ENCODE data around the gene MAD1L1. TPM values are rescaled to one million over a fixed set of nuclear protein-coding genes. Genes with fewer than 3 reads are reported as not detected.

The MAD1L1 gene
- total and polyA plus RNA-seq, 8 donors = 21.4 to 58.8 (median 22.5) TPM

DNA sequence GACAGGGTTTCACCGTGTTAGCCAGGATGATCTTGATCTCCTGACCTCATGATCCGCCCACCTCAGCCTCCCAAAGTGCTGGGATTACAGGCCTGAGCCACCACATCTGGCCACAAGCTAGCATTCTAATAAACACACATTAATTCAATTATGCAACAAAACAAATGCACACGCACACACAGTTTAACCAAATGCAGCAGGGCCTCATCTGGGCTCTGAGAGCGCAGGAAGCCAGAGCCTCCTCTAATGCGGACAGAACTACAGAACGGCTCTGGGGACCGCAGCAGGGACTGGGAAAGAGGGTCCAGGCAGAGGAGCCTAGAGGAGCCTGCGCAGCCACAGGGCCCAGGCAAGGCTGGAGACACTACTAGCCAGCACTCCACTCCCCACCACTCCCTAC lies 3.8 kb downstream of the MAD1L1 start:
- Histone ChIP-seq H3K4me3 (no peak overlapping the region), H3K9me3 (no peaks in the 10 kb centered on the region), H3K27ac (no peak overlapping the region), H3K4me1 (peaks cover 12 to 24% of the 10 kb centered on the region in 2 donors), H3K27me3 (no peaks in the 10 kb centered on the region), H3K36me3 (peaks cover 0 to 65% of the 10 kb centered on the region in 2 donors)
- TF ChIP-seq, protein P1, sequence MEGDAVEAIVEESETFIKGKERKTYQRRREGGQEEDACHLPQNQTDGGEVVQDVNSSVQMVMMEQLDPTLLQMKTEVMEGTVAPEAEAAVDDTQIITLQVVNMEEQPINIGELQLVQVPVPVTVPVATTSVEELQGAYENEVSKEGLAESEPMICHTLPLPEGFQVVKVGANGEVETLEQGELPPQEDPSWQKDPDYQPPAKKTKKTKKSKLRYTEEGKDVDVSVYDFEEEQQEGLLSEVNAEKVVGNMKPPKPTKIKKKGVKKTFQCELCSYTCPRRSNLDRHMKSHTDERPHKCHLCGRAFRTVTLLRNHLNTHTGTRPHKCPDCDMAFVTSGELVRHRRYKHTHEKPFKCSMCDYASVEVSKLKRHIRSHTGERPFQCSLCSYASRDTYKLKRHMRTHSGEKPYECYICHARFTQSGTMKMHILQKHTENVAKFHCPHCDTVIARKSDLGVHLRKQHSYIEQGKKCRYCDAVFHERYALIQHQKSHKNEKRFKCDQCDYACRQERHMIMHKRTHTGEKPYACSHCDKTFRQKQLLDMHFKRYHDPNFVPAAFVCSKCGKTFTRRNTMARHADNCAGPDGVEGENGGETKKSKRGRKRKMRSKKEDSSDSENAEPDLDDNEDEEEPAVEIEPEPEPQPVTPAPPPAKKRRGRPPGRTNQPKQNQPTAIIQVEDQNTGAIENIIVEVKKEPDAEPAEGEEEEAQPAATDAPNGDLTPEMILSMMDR (IDR thresholded peaks at IDR 0.05) = no peak
- DNase-seq (peak in 1 of 4 donors; percentile 64), ATAC-seq (no peak)
- intact Hi-C loops (cut with DNase I) = no loop called here

DNA sequence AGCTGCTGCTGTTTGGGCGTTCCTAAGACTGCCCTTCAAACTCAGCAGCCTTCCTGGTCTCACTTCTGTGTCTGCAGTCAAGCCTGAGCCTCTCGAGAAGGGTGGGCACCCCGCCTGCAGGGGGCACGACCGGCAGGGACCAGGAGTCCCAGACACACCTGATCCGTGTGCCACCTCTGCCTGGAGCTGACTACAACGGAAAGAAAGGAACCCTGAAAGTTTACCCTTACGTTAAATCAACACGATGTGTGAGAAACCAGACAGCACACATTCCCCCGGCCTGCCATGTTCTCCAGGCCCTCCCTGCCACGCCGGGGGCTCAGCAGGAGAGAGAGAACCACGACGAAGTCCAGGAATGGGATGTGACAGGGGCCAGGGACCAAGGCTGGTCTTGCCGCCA lies 5.0 kb downstream of the MAD1L1 start:
- no peak overlapping the region for H3K4me3 ChIP-seq
- no peak overlapping the region for H3K27ac ChIP-seq
- peaks cover 12 to 24% of the 10 kb centered on the region in 2 donors for H3K4me1 ChIP-seq
- H3K36me3 ChIP-seq = peaks cover 0 to 77% of the 10 kb centered on the region in 2 donors
- DNase-seq = peak in 1 of 4 donors; percentile 41
- no peaks in the 10 kb centered on the region for H3K27me3 ChIP-seq
- no peaks in the 10 kb centered on the region for H3K9me3 ChIP-seq
- intact Hi-C loops (cut with DNase I) = no loop called here
- ATAC-seq = no peak
- TF ChIP-seq, protein P1 (IDR thresholded peaks at IDR 0.05) = no peak

DNA sequence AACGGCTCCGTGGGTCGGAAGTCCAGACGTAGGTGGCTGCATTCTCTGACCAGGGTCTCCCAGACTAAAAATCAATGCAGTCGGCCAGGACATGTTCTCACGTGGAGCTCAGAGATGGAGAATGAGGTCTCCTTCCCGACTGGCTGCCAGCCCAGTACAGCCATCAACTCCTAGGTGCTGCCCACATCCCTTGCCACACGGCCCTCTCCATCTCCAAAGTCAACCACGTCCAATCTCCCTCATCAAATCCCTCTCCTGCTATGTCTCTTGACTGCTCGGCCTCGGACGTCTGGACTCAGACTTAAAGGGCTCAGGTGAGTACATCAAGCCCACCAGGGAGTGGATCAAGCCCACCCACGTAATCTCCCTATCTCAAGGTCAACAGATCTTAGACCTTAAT lies 6.9 kb downstream of the MAD1L1 start:
- no peaks in the 10 kb centered on the region for H3K27me3 ChIP-seq
- intact Hi-C loops (cut with DNase I) = no loop called here
- H3K4me1 ChIP-seq = peaks cover 3 to 10% of the 10 kb centered on the region in 2 donors
- no peak overlapping the region for H3K4me3 ChIP-seq
- peaks cover 0 to 95% of the 10 kb centered on the region in 2 donors for H3K36me3 ChIP-seq
- H3K27ac ChIP-seq = peak overlapping the region in 1 of 2 donors; percentile 9
- H3K9me3 ChIP-seq = no peaks in the 10 kb centered on the region
- peak in 1 of 4 donors; percentile 13 for DNase-seq
- TF ChIP-seq, protein P1 (IDR thresholded peaks at IDR 0.05) = no peak
- no peak for ATAC-seq

DNA sequence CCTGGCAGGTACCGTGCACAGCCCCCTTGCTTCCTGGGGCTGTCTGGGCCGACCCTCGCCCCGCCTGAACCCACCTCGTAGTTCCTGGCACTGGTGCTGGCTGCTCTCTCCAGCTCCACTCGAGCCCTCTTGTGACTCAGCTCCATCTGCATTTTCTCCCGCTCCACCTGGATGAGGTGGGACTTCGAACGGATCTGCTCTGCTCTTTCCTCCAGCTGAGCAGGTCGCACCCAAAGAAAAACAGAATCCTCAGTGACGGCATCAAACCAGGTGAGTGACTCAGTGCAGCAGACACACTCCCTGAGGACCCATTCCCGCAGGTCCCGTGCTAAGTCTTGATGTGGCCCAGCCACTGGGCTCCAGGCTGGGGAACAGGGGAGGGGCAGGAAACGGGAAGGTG lies 7.4 kb downstream of the MAD1L1 start:
- no peaks in the 10 kb centered on the region for H3K27me3 ChIP-seq
- H3K9me3 ChIP-seq = no peaks in the 10 kb centered on the region
- TF ChIP-seq, protein P1 (IDR thresholded peaks at IDR 0.05) = no peak
- DNase-seq (peak in 2 of 4 donors; percentile 78 to 80), ATAC-seq (peak; percentile 89)
- intact Hi-C loops (cut with DNase I) = no loop called here
- H3K27ac ChIP-seq = peak overlapping the region in 1 of 2 donors; percentile 69
- peaks cover 3 to 5% of the 10 kb centered on the region in 2 donors for H3K4me1 ChIP-seq
- peaks cover 0 to 99% of the 10 kb centered on the region in 2 donors for H3K36me3 ChIP-seq
- H3K4me3 ChIP-seq = no peak overlapping the region

DNA sequence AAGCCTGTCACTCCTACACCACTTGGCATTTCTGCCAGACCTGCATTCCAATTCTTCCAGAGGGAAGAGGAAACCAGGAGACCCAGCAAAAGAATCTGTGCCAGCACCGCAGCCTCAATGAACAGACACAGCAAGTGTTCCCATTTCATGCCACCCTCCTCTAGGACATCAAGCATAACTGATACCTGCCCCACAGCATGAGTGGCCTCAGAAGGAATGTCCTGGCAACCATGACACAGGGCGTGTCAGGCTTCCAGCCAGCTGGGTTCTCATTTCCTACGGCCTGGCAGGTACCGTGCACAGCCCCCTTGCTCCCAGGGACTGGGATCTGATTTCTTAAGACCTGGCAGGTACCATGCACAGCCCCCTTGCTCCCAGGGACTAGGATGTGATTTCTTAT lies 7.8 kb downstream of the MAD1L1 start:
- H3K27ac ChIP-seq = peak overlapping the region in 1 of 2 donors; percentile 69
- H3K9me3 ChIP-seq = no peaks in the 10 kb centered on the region
- H3K36me3 ChIP-seq = peaks cover 0 to 99% of the 10 kb centered on the region in 2 donors
- no peaks in the 10 kb centered on the region for H3K27me3 ChIP-seq
- H3K4me3 ChIP-seq = no peak overlapping the region
- H3K4me1 ChIP-seq = peaks cover under 1 to 3% of the 10 kb centered on the region in 2 donors
- DNase-seq (peak in 2 of 4 donors; percentile 54 to 76), ATAC-seq (peak; percentile 89)
- TF ChIP-seq, protein P1 (IDR thresholded peaks at IDR 0.05) = no peak
- intact Hi-C loops (cut with DNase I) = no loop called here

Measured in left lung (tissue), 10 donors.